ENCODE data around the gene SPAG7. TPM values are rescaled to one million over a fixed set of nuclear protein-coding genes. Genes with fewer than 3 reads are reported as not detected.
"Not testable (repeated sequence)": the region's sequence is repeated elsewhere in the genome, so short reads cannot be mapped to it uniquely, and the experiment has no call there.

SPAG7 gene
- total RNA-seq, 2 experiments from 2014 or later = 60.5 to 70.1 TPM

- H3K9me3 Mint-ChIP-seq (ENCODE audit: low read depth); H3K36me3 Mint-ChIP-seq; H3K4me1 Mint-ChIP-seq; CTCF ChIA-PET; H3K27me3 Mint-ChIP-seq; H3K27ac Mint-ChIP-seq; H3K4me3 Mint-ChIP-seq; ATAC-seq; DNase-seq: not testable (repeated sequence)
These were observed 53.1 kb downstream of the SPAG7 start for GRCh38 chr17:4914551-4914950.

DNA sequence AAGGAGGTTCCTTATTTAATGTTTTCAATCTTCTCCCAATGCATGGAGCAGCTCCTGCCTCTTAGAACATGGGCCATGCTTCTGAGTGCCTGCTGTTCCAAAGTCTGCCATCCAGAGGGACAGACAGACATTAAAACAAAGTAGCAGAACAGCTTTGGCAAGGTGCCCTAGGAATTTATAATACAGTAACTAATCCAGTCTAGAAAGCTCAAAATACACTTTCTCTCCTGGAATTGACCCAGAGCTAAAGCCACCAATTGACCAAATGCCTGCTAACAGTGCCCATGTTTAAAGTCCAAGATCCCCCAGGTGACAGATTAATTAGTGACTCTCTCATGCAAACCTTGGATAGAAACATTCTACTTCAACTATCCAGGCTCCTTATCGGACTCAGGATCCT, 53.6 kb downstream of the SPAG7 start:
- CTCF ChIA-PET = interaction anchor here (1.2 to 1.3 kb wide), 2 partner anchors 10 to 103 kb away, joined by 3 to 4 read pairs; no protein-coding TSS in a partner anchor
- no peak overlapping the region for H3K4me3 Mint-ChIP-seq
- no peaks in the 10 kb centered on the region for H3K36me3 Mint-ChIP-seq
- DNase-seq (no peak), ATAC-seq (no peak)
- H3K27ac Mint-ChIP-seq = no peak overlapping the region
- no peaks in the 10 kb centered on the region for H3K27me3 Mint-ChIP-seq
- H3K9me3 Mint-ChIP-seq (ENCODE audit: low read depth) = no peaks in the 10 kb centered on the region
- H3K4me1 Mint-ChIP-seq = peaks cover 2% of the 10 kb centered on the region

Small RNA genes within 50 kb of the gene (microRNA-seq; reads per million reads assigned to microRNA genes)
- gene MIR6864 = not detected
- gene MIR6865 = not detected

Other genes with a start within 250 kb of the SPAG7 start
- 10 to 100 TPM; 23.6 to 26.1 TPM for gene MED11, start 236.4 kb downstream of the SPAG7 start, total RNA-seq
- gene ZMYND15, start 228.0 kb downstream of the SPAG7 start, total RNA-seq = under 1 TPM in 1 of 2 experiments, not detected in 1; 0.12 TPM
- under 1 TPM; 0.70 to 0.96 TPM for gene CXCL16, start 227.9 kb downstream of the SPAG7 start, total RNA-seq
- not detected for gene TM4SF5, start 195.9 kb downstream of the SPAG7 start, total RNA-seq
- gene VMO1, start 181.5 kb downstream of the SPAG7 start, total RNA-seq = under 1 TPM; 0.37 to 0.50 TPM
- gene GLTPD2, start 178.9 kb downstream of the SPAG7 start, total RNA-seq = not detected
- 100 to 1,000 TPM; 119 to 157 TPM for gene PSMB6, start 171.7 kb downstream of the SPAG7 start, total RNA-seq
- gene PLD2, start 160.7 kb downstream of the SPAG7 start, total RNA-seq = 10 to 100 TPM; 11.7 to 14.5 TPM
- 100 to 1,000 TPM in 1 of 2 experiments, 10 to 100 TPM in 1; 87.4 to 107 TPM for gene MINK1, start 134.5 kb downstream of the SPAG7 start, total RNA-seq
- gene C17orf107, start 68.3 kb downstream of the SPAG7 start, total RNA-seq = 1 to 10 TPM in 1 of 2 experiments, under 1 TPM in 1; 0.98 to 1.2 TPM
- gene CHRNE, start 64.7 kb downstream of the SPAG7 start, total RNA-seq = under 1 TPM; 0.40 to 0.41 TPM
- gene GP1BA, start 35.5 kb downstream of the SPAG7 start, total RNA-seq = not detected
- 10 to 100 TPM; 82.3 to 84.6 TPM for gene SLC25A11, start 27.8 kb downstream of the SPAG7 start, total RNA-seq
- 100 to 1,000 TPM; 226 to 273 TPM for gene RNF167, start 27.5 kb downstream of the SPAG7 start, total RNA-seq
- gene PFN1, start 19.3 kb downstream of the SPAG7 start, total RNA-seq = 1,000 to 10,000 TPM; 2,029 to 2,329 TPM
- 10 to 100 TPM; 27.7 to 30.8 TPM for gene ENO3, start 16.7 kb downstream of the SPAG7 start, total RNA-seq
- 10 to 100 TPM; 60.6 to 72.5 TPM for gene CAMTA2, start 19.9 kb upstream of the SPAG7 start, total RNA-seq
- gene INCA1, start 29.7 kb upstream of the SPAG7 start, total RNA-seq = under 1 TPM; 0.20 to 0.23 TPM
- 10 to 100 TPM; 39.8 to 51.0 TPM for gene KIF1C, start 30.1 kb upstream of the SPAG7 start, total RNA-seq
- gene SLC52A1, start 67.6 kb upstream of the SPAG7 start, total RNA-seq = 1 to 10 TPM in 1 of 2 experiments, under 1 TPM in 1; 0.84 to 2.2 TPM
- gene ZFP3, start 110.7 kb upstream of the SPAG7 start, total RNA-seq = 1 to 10 TPM; 1.9 to 2.9 TPM
- gene ZNF232, start 144.1 kb upstream of the SPAG7 start, total RNA-seq = 10 to 100 TPM in 1 of 2 experiments, 1 to 10 TPM in 1; 8.6 to 10.7 TPM
- under 1 TPM; 0.03 to 0.07 TPM for gene USP6, start 148.2 kb upstream of the SPAG7 start, total RNA-seq
- 10 to 100 TPM; 10.5 to 11.3 TPM for gene ZNF594, start 224.1 kb upstream of the SPAG7 start, total RNA-seq